ENCODE results near the gene TSG101.

The TSG101 gene, protein sequence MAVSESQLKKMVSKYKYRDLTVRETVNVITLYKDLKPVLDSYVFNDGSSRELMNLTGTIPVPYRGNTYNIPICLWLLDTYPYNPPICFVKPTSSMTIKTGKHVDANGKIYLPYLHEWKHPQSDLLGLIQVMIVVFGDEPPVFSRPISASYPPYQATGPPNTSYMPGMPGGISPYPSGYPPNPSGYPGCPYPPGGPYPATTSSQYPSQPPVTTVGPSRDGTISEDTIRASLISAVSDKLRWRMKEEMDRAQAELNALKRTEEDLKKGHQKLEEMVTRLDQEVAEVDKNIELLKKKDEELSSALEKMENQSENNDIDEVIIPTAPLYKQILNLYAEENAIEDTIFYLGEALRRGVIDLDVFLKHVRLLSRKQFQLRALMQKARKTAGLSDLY

DNA sequence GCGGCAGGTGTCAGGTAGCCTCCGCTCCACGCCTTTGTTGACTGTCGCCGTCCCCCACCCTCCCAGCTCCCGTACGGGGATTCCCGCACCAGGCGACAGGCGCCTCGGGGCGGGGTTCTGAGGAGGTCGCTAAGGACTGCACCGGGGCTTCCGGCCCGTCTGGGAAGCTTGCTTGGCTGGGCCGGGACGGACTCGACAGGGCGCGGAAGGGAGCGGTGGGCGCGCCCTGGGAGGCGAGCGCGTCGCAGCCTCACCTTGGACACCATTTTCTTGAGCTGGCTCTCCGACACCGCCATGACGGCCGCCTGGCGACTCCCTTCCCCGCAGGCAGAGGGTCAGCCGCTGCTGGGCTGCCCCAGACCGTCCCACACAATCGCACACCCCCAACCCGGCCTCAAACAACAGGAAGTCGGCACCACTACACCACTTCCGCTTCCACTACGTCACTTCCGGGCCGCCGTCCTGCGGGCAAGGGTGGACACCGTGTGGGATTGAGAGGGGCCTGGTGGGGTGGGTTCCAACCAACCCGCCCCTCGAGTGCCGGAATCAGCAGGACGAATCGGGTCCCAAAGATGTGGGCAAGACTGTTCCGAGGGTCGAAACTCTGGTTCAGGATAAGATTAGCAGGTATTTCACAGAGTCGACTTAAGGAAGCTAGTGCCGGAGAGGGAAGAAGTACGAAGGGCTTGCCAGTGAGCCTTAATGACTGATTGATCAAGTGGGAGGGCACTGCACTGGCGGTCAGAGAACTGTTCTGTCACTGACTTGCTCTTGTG lies at the start of gene TSG101:
TSS of gene TSG101 (minus strand) at position 422 of the 776 bp plus-strand sequence. CDS start at position 296, 126 bp downstream.
- peak; percentile 90 for DNase-seq

DNA sequence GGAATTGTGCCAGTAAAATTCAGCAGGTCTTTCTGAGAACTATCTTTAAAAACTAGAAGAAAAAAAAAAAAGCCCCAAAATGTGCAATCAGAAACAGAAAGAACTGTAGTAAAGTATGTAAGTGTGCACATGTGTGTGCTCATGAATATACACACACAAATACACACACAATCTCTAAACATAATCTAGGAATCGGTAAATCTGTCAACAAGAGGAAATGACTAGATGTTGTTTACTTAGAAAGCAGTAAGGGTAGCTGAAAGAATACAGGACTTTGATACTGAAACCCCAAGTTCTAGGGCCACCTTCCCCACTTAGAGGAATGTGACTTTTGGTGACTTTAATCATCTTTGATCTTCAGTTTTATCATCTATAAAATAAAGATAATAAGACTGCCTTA lies 48.6 kb upstream of the TSG101 start:
- no peak for DNase-seq

DNA sequence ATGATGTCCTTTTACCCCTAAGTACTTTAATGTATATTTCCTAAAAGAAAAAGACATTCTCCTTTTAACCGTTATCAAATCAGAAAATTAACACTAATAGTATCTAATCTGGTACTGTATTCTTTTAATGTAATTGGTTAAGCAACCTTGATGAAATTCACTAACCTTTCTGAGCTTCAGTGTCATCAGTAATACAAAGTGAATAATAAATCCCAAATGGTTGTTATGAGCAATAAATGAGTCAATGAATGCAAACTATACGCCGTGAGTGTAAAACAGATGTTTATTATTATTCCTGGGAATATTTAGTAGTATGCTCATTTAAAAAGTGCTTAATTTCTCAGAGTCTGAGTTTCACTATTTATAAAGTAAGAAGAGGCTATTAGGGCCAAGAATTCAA lies 40.3 kb upstream of the TSG101 start:
- no peak for DNase-seq

DNA sequence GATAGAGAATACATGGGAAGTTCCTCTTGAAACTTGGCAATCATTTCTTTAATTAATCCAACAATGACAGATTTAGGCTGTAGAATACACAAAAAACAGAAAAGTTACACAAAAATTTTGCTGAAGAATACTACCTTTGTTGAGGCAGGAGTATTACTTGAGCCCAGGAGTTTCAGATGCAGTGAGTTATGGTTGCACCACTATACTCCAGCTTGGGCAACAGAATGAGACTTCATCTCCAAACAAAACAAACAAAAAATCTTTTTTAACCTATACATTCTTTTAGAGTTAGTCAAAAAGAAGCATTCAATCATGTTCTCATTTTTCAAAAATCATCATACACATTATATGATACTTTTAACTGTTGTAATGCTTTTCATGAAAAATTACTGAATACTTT lies 39.7 kb upstream of the TSG101 start:
- DNase-seq: no peak

DNA sequence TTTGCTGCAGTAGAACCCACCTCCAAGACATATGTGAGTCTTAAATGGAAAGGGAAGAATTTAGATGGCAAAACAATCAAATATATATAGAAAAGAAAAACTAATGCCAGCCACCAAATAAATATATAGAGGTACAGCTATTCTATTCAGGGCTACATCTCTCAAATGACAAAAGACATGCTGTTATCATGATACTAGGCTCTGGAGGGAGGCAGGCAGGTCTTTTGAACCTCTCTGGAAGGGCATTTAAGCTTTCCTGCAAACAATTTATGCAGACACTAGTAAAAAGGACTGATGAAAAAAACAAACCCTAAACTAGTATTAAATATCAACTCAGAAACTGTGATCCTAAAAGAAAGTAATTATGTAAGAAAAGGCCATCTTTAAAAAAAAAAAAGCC lies 37.4 kb upstream of the TSG101 start:
- no peak for DNase-seq

DNA sequence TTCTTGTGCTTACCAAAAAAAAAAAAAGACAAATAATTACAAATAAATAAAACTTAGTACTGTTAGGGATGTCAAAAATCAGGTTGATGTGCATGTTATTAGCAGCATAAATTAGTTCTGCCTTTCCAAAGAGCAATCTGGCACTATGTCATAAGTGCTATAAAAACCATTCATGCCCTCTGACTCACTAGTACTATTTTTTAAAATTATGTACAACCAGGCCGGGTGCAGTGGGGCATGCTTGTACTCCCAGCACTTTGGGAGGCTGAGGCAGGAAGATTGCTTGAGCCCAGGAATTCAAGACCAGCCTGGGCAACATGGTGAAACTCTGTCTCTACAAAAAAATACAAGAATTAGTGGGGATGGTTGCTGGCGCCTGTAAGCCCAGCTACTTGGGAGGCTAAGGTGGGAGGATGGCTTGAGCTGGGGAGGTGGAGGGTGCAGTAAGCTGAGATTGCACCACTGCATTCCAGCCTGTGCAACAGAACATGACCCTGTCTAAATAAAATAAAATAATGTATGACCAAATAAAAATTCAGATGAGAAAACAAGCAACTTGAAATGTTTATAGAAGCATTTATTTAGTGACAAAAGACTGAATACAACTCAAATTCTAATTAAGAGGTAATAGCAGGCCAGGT lies 36.5 kb upstream of the TSG101 start:
- no peak for DNase-seq

DNA sequence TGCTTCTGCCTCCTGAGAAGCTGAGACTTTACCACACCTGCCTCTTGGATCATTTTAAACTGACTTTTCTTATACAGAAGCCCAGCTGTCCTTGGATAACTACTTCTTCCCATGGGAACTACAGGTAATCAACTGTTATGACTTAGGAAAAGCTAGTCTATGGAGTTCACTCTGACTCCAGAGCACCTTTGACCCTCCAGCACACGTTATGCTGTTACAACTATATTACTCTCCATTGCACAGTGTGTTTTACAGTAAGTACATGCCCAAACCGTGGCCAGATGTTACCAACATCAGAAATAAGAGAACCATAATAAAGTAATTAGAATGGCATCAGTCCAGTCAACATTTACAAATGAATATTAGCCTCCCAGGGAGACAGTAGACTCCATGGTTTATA lies 21.3 kb upstream of the TSG101 start:
- DNase-seq: no peak

DNA sequence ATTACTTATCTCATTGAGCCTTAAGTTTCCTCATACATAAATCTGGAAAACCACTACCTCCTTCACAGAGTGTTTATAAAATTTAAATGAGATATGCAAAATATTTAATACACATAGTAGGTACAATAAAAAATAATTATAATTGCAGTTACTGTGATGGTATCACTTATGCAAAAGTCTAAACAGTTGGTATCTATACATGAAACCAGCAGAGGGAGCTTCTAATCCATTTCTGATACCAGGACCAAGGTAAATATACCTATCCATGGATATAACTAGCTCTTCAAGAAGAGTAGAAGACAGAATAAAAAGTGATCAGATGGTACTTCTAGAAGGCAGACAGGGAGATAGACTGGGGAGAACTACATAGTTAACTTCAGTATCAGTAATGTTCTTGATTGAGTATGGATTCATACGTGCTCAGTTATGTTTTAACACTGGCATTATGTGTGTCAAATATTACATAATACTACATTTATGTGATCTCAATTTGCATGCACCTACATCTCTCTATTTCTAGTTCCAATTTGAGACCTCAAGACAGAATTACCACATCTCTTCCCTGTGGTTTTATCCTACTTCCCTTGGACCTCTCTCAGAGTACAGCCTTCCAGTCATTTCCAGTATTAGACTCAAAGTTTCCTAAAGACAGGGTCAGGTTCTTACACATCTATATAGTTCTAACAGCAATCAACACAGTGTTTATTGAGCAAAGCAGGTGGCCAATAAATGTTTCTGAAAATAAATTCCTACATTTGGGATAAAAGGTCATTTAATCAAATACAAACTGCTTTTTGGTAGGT lies 13.7 kb upstream of the TSG101 start:
- DNase-seq: peak; percentile 27

DNA sequence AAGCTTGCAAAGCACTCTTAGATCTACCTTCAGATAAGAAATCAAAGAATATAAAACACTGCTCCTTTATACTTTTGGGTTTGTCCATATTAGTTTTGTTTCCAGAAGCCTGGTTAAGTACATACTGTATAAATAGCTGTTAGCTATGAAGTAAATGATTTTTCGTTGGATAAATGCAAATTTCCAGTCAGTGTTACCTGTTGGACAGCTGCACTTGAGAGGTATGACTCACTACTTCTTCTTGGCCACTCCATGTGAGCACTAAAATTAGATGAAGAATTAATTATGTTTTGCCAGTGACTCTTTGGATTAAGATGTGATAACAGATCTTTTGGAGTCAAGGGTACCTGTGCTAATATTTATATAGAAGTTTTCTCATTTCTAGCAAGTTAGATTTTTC lies 9.5 kb upstream of the TSG101 start:
- DNase-seq: no peak

DNA sequence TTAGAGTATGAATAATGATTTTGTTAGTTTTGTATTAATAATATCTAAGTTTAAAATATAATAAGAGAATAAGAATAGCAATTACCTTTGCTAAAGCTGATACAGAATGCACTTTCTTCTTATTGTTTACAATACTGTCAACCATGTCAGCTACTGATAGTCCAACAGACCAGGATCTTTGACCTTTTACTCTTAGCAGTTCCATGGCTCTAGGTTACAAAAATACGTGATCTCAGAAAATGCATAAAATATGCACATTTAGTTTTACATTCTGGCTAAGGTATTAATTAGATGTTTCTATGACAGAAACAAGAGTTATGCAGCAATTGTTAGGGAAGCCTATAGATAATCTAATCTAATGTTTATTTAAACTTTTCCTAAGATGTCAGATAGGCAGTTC lies 7.5 kb upstream of the TSG101 start:
- no peak for DNase-seq

DNA sequence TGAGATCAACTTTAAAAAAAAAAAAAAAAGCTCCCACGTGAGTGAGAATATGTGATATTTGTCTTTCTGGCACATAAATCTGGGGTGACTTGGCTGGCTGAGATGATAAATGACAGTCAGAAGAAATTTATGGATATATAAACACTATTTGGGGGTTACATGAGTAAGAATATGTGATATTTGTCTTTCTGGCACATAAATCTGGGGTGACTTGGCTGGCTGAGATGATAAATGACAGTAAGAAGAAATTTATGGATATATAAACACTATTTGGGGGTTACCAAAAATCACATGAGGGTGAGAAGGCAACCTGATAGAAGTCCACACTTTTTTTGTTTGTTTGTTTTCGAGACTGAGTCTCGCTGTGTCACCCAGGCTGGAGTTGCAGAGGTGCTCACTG lies 6.6 kb upstream of the TSG101 start:
- DNase-seq: no peak

DNA sequence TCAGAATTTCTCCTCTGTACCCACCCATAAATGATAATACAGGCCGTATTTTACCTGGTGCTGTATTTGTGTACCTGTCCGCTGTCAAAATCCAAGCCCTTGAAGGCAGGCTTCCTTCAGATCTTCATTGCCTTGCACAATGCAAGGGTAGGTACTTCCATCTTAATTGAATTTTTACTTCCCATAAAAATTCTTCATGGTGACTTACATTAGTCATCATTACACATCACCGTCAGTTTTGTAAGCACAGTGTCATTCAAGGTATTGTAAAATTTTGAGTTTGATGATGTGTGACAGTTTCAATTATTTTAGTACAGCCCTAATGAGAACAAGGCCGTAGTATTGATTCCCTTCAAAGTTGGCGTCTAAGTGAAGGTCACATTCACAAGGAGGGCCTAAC lies 770 bp upstream of the TSG101 start:
- DNase-seq: no peak

DNA sequence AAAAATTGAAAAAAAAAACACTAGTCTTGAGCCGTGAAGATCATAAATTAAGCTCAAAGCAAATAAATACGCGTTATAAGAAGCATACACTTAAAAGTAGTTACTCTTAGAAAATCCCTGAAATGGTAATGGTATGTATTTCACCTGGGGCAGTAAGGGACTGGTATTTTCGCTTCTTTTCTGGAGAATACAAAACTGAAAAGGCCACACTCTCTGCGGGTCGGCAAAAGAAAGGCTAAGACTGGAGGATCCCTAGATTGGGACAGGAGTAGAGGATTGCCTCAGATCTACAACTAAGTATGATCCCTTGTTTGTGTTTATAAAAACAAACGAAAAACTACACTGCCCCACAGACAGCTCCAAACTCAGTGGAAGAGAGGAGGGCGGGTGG lies 617 bp downstream of the TSG101 start:
- DNase-seq: no peak

DNA sequence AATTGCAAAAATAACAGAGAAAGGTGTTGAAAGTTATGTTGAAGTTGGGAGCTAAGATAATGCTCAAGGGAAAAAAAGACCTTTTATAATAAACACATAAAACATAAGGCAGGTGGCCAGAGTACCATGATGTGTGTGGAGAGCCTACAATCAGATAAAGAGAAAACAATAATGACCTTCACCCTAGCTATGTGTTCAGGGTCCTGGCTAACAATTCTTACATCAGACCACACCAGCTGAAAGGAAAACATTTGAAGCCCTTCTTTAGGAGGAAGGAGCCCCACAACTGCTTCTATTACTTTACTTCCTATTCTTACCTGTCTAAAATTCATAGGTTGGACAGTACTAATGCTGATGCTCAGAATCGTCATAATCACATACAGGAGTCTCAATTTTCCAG lies 2.5 kb downstream of the TSG101 start:
- no peak for DNase-seq

DNA sequence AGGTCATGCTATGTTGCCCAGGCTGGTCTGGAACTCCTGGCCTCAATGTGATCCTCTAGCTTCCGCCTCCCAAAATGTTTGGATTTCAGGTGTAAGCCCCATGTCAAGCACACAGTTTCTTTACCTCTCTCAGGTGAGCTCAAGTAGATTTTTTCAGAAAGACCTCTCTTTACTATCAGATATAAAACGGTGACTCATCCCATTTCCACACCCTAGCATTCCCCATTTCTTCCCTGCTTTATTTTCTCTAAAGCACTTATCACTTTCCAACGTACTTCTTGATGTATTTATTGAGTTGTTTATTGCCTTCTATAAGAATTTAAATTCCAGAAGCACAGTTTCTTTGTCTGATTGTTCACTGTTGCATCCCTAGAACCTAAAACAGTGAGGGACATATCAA lies 3.7 kb downstream of the TSG101 start:
- no peak for DNase-seq

DNA sequence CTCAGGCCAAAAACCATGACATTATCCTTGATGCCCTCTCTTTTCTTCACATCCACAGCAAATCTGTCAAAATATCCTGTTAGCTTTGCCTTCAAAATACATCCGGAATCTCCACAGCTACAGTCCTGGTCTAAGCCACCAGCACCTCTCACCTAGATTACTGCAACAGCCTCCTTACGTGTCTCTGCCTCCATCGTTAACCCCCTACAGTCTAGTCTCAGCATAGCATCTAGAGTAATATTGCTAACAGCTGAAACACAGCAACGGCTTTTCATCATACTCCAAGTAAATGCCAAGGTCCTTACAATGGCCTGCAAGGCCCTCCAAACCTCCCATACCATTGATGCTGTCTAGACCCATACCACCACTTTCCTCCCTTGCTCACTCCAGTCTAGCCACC lies 4.4 kb downstream of the TSG101 start:
- no peak for DNase-seq

DNA sequence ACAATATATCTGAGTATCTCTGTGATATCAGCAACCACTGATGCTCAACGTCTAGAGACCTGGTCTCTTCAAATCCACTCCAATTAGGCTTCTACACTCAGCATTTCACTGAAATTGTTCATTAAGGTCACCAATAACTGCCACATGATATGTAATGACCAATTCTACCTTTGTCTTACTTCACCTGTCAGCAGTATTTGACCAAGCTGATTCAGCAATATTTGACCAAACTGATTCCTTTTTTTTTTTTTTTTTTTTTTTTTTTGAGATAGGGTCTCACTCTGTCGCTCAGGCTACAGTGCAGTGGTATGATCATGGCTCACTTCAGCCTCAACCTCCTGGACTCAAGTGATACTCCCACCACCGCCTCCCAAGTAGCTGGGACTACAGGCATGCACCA lies 5.6 kb downstream of the TSG101 start:
- DNase-seq: no peak

DNA sequence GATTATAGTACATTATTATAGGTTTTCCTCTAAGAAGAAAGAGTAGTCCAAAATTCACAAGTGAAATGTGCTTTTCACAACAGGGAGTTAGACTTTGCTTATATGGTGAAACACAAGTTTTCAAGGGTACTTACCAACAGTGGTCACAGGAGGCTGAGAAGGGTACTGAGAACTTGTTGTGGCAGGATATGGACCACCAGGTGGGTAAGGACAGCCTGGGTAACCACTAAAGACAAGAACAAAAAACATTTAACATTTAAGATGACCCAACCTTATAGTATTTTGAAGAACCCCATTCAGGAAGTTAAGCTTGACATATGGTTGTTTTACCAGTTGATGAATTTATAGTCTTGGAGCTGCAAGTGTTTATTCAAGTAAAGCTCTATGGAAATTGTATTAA lies 24.4 kb downstream of the TSG101 start:
- DNase-seq: no peak

DNA sequence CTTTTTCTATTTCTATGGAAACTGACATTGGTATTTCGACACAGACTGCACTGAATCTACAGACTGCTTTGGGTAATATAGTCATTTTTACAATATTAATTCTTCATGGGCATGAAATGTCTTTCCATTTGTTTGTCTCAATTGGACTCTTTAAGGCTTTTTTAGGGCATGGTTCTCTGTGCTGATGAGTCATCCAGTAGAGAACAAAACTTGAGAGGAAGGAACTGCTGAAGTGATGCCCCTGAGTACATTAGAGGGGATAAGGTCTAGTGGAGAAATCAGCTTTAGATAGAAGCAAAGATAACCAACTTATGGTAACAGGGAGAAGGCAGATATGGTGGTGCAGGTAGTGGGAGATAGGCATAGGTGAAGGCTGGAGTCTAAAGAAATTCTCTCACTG lies 25.1 kb downstream of the TSG101 start:
- DNase-seq: no peak

DNA sequence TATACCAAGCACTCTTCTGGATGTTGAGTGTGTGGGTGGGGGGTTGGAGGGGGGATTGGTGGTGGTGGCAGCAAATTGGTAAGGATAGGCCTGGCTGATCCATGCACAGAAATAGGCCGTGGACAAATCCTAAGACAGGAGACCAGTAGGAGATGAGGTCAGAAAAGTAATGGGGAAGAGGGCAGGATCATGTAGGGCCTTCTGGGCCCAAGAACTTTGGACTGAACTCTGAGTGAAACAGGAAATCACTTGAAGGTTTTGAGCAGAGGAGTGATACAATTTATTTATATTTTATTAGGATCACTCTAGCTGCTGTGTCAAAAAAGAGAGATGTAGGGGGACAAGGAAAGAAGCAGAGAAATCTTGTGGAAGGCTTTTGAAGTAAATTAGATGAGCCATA lies 28.7 kb downstream of the TSG101 start:
- no peak for DNase-seq

DNA sequence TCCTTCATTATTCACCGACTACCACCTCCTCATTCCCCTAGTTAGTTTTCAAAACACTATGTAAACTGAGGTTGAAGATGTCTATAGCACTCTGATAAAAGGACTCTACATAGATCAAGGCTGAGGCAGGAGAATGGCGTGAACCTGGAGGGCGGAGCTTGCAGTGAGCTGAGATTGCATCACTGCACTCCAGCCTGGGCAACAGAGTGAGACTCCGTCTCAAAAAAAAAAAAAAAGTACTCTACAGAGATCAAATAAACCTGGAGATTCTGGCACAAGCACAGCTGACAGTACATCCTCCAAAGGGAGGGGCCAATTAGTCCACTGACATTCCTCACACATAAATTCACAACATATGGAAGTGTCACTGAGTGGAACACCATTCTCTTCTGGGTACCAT lies 31.0 kb downstream of the TSG101 start:
- DNase-seq: no peak

DNA sequence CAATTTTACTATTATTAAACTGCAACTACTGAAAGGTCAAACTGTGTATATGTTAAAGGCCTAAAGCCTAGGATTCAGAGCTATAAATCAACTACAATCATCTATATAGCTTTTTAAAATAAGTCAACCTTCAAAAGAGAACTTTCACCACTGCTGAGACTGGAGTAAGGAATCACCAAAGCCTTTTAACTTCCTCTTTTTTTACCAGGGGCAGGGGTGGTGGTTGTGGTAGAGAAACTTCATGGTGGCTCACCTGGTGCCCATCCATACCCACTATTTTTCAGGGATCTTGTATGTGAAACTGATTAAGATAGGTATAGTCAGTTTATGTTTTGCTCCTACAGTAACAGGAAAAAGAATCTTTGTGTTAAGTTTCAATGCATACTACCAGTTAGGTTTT lies 31.5 kb downstream of the TSG101 start:
- DNase-seq: peak; percentile 4

DNA sequence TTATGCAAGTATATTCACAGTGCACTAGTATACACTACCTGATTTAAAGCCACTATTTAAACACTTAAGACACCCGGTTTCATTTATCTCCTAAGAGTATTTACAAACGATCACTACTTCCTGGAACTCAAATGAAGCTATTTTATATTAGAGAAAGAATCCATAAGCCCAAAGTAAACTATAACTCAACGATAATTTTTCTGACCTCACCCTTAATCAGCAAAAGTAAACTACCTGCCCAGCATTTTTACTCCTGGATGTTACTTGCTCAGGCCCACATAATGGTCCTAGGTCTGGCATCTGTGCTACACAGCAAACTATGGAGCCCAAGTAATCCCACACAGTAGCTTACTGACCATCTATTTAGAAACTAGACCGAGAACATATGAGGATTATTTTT lies 33.4 kb downstream of the TSG101 start:
- DNase-seq: no peak

All from RPMI8226 (cell line).